AG04449 (cell line): ENCODE results near the gene KRTAP24-1.

Experiments used
- CTCF ChIA-PET: fragments of 350-600 bp; formaldehyde crosslinking; extraction: SDS; loops from one replicate; lab custom pipeline; 2021; ENCODE audit warnings: antibody characterized with exemption; lab: Yijun Ruan, JAX
- POLR2A ChIA-PET: fragments of 400-600, 350-600 bp; formaldehyde crosslinking; extraction: SDS; loops from one replicate; lab custom pipeline; 2020; ENCODE audit warnings: antibody characterized with exemption, inconsistent platforms; lab: Yijun Ruan, JAX
- DNase-seq: peaks from one replicate; pipeline ENCODE4 v3.0.0-alpha.2; 2010; ENCODE audit warnings: low read depth, low spot score
- H3K4me3 ChIP-seq: 2 replicates; pipeline ENCODE4 v1.5.1; 2011; ENCODE audit warnings: low read depth, mild to moderate bottlenecking, control low read depth, low read length
- TF ChIP-seq, protein P1 (sequence below): IDR thresholded peaks from one replicate; pipeline ENCODE4 v1.5.1; 2011; ENCODE audit warnings: mild to moderate bottlenecking, moderate library complexity, low read length, control low read depth, inconsistent platforms; ENCODE audit not compliant: insufficient read depth; ENCODE audit errors: missing control alignments

The KRTAP24-1 gene

DNA sequence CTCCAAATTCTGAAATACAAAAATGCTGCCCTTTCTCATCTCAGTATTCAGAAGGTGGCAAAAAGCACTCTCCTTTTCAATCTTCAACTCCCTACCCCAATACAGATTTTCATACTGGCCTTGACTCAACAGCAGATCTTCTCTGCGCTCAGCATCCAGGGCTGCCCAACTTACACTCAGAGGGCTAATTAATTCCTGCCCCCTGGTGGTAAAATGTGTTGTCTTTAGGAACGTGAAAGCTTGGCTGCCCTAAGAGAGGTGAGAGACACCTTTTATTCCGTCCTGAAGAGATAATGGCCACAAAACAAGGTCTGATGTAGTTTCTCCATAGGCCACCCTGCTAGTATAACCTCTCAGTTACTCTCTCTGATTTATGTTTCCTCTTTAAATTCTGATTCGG lies 25.0 kb downstream of the KRTAP24-1 start:
- CTCF ChIA-PET = no interaction called here
- TF ChIP-seq, protein P1, sequence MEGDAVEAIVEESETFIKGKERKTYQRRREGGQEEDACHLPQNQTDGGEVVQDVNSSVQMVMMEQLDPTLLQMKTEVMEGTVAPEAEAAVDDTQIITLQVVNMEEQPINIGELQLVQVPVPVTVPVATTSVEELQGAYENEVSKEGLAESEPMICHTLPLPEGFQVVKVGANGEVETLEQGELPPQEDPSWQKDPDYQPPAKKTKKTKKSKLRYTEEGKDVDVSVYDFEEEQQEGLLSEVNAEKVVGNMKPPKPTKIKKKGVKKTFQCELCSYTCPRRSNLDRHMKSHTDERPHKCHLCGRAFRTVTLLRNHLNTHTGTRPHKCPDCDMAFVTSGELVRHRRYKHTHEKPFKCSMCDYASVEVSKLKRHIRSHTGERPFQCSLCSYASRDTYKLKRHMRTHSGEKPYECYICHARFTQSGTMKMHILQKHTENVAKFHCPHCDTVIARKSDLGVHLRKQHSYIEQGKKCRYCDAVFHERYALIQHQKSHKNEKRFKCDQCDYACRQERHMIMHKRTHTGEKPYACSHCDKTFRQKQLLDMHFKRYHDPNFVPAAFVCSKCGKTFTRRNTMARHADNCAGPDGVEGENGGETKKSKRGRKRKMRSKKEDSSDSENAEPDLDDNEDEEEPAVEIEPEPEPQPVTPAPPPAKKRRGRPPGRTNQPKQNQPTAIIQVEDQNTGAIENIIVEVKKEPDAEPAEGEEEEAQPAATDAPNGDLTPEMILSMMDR = no peak
- no peak overlapping the region for H3K4me3 ChIP-seq
- DNase-seq = no peak
- POLR2A ChIA-PET = no interaction called here

DNA sequence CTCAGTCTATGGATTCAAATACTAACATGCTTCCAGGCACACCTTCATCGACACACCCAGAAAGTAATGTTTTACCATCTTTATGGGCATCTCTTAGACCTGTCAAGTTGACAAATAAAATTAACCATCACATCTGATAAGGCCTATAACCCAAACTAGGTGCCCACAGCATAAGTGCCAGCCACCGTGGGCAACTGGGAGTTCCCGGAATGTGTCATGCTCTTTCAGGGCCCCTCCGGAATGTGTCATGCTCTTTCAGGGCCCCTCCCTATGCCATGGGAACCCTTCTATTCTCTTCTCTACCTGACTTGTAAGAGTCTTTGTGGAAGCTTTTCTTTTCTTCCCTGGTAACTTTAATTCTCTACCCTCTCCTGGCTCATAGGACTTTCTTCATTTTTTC lies 26.6 kb downstream of the KRTAP24-1 start:
- ChIA-PET POLR2A (no interaction called here), CTCF (no interaction called here)
- TF ChIP-seq, protein P1 = no peak
- no peak for DNase-seq
- no peak overlapping the region for H3K4me3 ChIP-seq

DNA sequence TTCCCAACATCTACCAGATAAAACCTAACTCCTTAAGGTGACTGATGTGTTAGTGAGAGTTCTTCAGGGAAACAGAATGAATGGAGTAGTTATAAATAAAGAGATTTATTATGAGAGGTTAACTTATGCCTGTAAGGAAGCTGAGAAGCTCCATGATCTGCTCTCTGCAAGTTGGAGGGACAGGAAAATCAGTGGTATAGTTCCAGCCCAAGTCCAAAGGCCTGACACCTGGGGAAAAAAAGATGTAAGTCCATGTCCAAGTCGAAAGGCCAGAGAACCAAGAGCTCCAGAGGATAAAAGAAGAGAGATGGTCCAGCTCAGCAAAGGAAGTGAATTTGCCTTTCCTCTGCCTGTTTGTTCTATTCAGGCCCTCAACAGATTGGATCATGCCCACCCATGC lies 27.1 kb downstream of the KRTAP24-1 start:
- no peak for DNase-seq
- TF ChIP-seq, protein P1 = no peak
- ChIA-PET CTCF (no interaction called here), POLR2A (no interaction called here)
- no peak overlapping the region for H3K4me3 ChIP-seq

DNA sequence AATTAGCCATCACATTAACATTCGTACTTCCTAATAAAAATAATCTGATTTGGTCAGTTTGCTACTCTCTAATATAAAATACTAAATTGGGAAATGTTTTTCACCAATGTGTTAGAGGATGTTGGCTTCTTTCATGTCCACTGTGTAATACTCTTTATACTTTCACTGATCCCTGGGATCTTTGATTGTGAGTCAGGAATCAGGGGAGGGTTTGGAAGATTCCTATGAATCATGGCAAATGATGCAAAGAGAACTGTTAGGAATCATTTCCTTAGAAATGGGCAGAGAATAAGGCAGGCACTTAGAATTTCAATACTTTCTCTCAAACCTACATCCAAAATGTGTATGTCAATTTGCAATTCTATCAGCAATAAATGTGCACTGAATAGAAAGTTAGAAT lies 31.0 kb downstream of the KRTAP24-1 start:
- TF ChIP-seq, protein P1 = no peak
- H3K4me3 ChIP-seq = no peak overlapping the region
- DNase-seq = no peak
- ChIA-PET POLR2A (no interaction called here), CTCF (no interaction called here)

DNA sequence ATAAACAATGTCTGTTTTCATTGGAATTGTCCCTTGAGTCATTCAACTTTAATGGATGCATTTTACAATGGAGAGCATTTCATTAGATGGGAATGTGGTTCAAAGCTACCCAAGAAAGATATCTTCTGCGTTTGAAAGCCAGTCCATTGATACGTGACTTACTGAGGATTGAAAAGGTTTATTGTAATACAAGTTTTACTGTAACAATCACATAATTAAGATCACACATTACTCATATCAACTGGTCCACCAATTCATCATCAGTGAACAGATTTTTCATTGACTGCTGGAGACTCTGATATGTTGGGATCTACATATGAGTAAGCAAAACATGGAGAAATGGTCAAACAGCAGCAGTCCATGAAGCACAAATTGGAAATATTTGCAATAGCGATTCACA lies 32.8 kb downstream of the KRTAP24-1 start:
- CTCF ChIA-PET = no interaction called here
- H3K4me3 ChIP-seq = no peak overlapping the region
- no peak for DNase-seq
- POLR2A ChIA-PET = no interaction called here
- TF ChIP-seq, protein P1 = no peak

DNA sequence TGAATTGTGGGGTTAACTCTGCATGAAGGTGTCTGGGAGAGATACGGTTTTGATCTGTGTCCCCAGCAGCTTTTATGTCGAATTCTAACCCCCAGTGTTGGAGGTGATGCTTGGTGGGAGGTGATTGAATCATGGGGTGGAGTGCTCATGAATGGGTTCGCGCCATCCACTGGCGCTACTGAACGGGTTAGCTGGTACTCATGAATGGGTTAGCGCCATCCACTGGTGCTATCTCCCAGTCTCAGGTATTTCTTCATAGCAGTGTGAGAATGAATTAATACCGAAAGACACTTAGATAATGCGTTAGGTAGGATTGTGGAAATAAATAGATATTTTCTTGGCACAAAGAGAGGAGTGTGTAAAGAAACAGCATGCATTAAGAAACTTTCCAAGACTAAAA lies 33.9 kb downstream of the KRTAP24-1 start:
- CTCF ChIA-PET = no interaction called here
- TF ChIP-seq, protein P1 = no peak
- POLR2A ChIA-PET = no interaction called here
- no peak overlapping the region for H3K4me3 ChIP-seq
- no peak for DNase-seq
